Astrocyte (in vitro differentiated cells and primary cell): ENCODE results near the gene HTR3E.

Experiments used
- CTCF ChIP-seq: IDR thresholded peaks from 2 replicates; pipeline ENCODE4 v1.5.1; 2011; ENCODE audit warnings: low read depth, mild to moderate bottlenecking, inconsistent platforms, low read length, moderate library complexity; ENCODE audit not compliant: insufficient read depth
- EZH2 ChIP-seq: IDR thresholded peaks from 2 replicates; pipeline ENCODE4 v1.6.1; 2012; ENCODE audit warnings: mild to moderate bottlenecking, low read length, inconsistent platforms; ENCODE audit not compliant: insufficient read depth

DNA sequence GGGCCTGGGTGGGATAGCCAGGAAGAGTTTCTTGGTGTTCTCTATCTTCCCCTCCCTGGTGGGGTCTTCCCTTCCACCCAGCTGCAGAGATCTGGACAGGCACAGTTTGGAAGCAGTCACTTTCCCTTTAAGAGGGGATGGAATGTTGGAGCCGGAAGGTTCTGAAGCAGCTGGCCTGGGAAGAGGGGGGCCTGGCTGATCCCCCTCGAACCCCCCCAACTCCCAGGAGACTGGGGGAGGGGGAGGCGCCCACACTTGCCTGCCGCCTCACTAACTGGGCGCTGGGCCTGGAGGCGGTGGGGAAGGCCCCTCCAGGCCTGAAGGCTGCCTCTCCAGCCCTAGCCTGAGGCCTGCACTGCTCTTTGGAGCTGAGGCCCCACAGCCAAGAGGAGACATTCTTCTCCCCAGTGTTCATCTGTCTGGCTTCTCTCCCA, 59.7 kb downstream of the HTR3E start:
- TF ChIP-seq CTCF (no peak), EZH2 (no peak)
